A673 (cell line): ENCODE results near the gene TRAK1. TPM values are rescaled to one million over a fixed set of nuclear protein-coding genes. Genes with fewer than 3 reads are reported as not detected.

Experiments
- BruUV-seq: library from RNA; stranded (reverse); fragments of 400-500 nt; replicated peaks from 2 replicates; lab custom pipeline; 2021; lab: Mats Ljungman, UMichigan
- CTCF ChIA-PET: fragments of 300-600 bp; sonication (Branson Sonifier 250); formaldehyde crosslinking; loops from one replicate; lab custom pipeline; 2022; ENCODE audit warnings: antibody characterized with exemption; lab: Charles Lee
- POLR2A ChIA-PET: fragments of 300-600 bp; sonication (Branson Sonifier 250); formaldehyde crosslinking; loops from one replicate; lab custom pipeline; 2022; ENCODE audit warnings: antibody characterized with exemption; ENCODE audit not compliant: low non-redundant PET; lab: Charles Lee
- DNase-seq: peaks from one replicate; pipeline ENCODE4 v3.0.0-alpha.2; 2015; ENCODE audit warnings: low spot score
- H3K27ac ChIP-seq: fragments of 200-600 bp; sonication (generic); 2 replicates; pipeline ENCODE4 v1.5.1; 2016; ENCODE audit warnings: mixed run types, low read depth, mild to moderate bottlenecking, mixed read lengths, antibody characterized with exemption, low read length; ENCODE audit not compliant: poor library complexity, severe bottlenecking
- H3K27me3 ChIP-seq: fragments of 200-600 bp; sonication (generic); replicated peaks from 2 replicates; pipeline ENCODE4 v1.6.1; 2017; ENCODE audit warnings: mixed run types, low read depth, mild to moderate bottlenecking, mixed read lengths, antibody characterized with exemption, low read length; ENCODE audit not compliant: insufficient read depth, poor library complexity
- H3K36me3 ChIP-seq: fragments of 200-600 bp; sonication (generic); 2 replicates; pipeline ENCODE4 v1.6.1; 2016; ENCODE audit warnings: mixed run types, mild to moderate bottlenecking, mixed read lengths, antibody characterized with exemption, low read length; ENCODE audit not compliant: insufficient read depth, poor library complexity, severe bottlenecking
- H3K4me1 ChIP-seq: fragments of 200-600 bp; sonication (generic); 2 replicates; pipeline ENCODE4 v1.6.1; 2017; ENCODE audit warnings: mixed run types, mild to moderate bottlenecking, mixed read lengths, antibody characterized with exemption, low read length; ENCODE audit not compliant: insufficient read depth, poor library complexity, severe bottlenecking
- H3K4me3 ChIP-seq: fragments of 200-600 bp; sonication (generic); 2 replicates; pipeline ENCODE4 v1.5.1; 2016; ENCODE audit warnings: low read depth, mixed run types, mild to moderate bottlenecking, mixed read lengths, low read length; ENCODE audit not compliant: poor library complexity, severe bottlenecking
- H3K9me3 ChIP-seq: fragments of 200-600 bp; sonication (generic); 2 replicates; pipeline ENCODE4 v1.6.1; 2016; ENCODE audit warnings: mixed run types, low read depth, mild to moderate bottlenecking, mixed read lengths, antibody characterized with exemption, low read length; ENCODE audit not compliant: poor library complexity, severe bottlenecking
- EZH2 ChIP-seq: fragments of 200-600 bp; sonication (generic); IDR thresholded peaks from 2 replicates; pipeline ENCODE4 v1.6.1; 2017; ENCODE audit warnings: borderline replicate concordance, low read depth, mild to moderate bottlenecking, mixed read lengths, antibody characterized with exemption, low read length; ENCODE audit not compliant: poor library complexity, severe bottlenecking
- intact Hi-C: fragments of 100-400 bp; cut with micrococcal nuclease; formaldehyde crosslinking; loops from one replicate; pipeline ENCODE4 v1.10.0; 2022; ENCODE audit not compliant: unreplicated experiment
- total RNA-seq: library from RNA; stranded (reverse); gene quantifications from 2 replicates; pipeline ENCODE4 v1.2.3, GENCODE V29; 2021
- TF ChIP-seq, protein P1 (sequence below): fragments of 300-800, 200-600 bp; sonication (generic); conservative IDR thresholded peaks from 2 replicates; pipeline ENCODE4 v1.5.1; 2017; ENCODE audit warnings: low read depth, mild to moderate bottlenecking, antibody characterized with exemption, low read length, moderate library complexity, mixed read lengths

TRAK1 gene
- total RNA-seq, 1 experiment from 2014 or later, result 16.3 TPM

DNA sequence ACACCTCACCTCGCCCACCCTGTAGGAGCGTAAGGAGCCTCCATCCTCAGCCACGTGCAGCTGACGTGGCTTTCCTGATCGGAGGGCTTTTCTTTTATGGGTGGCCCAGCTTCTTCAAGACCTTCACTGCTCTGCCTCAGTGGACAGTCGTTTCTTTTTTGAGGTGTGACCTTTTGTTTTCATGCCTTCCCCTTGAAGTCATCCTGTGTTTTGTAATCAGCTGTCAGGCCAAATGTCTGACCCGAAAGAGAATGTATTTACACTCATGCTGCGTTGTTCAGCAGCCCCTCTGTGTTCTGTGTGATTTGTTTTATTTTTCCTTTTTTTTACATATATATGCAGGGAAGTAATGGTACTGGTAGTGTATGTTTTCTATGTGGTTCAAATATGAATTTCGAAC lies 133.0 kb downstream of the TRAK1 start:
- Histone ChIP-seq H3K9me3 (no peaks in the 10 kb centered on the region), H3K27ac (no peak overlapping the region), H3K4me1 (no peaks in the 10 kb centered on the region), H3K36me3 (no peaks in the 10 kb centered on the region), H3K4me3 (no peak overlapping the region), H3K27me3 (no peaks in the 10 kb centered on the region)
- ChIA-PET POLR2A (no interaction called here), CTCF (no interaction called here)
- no peak for DNase-seq
- intact Hi-C loops, result no loop called here
- TF ChIP-seq EZH2, result no peak
- TF ChIP-seq, protein P1, sequence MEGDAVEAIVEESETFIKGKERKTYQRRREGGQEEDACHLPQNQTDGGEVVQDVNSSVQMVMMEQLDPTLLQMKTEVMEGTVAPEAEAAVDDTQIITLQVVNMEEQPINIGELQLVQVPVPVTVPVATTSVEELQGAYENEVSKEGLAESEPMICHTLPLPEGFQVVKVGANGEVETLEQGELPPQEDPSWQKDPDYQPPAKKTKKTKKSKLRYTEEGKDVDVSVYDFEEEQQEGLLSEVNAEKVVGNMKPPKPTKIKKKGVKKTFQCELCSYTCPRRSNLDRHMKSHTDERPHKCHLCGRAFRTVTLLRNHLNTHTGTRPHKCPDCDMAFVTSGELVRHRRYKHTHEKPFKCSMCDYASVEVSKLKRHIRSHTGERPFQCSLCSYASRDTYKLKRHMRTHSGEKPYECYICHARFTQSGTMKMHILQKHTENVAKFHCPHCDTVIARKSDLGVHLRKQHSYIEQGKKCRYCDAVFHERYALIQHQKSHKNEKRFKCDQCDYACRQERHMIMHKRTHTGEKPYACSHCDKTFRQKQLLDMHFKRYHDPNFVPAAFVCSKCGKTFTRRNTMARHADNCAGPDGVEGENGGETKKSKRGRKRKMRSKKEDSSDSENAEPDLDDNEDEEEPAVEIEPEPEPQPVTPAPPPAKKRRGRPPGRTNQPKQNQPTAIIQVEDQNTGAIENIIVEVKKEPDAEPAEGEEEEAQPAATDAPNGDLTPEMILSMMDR, result no peak
- no TSS peak for BruUV-seq

DNA sequence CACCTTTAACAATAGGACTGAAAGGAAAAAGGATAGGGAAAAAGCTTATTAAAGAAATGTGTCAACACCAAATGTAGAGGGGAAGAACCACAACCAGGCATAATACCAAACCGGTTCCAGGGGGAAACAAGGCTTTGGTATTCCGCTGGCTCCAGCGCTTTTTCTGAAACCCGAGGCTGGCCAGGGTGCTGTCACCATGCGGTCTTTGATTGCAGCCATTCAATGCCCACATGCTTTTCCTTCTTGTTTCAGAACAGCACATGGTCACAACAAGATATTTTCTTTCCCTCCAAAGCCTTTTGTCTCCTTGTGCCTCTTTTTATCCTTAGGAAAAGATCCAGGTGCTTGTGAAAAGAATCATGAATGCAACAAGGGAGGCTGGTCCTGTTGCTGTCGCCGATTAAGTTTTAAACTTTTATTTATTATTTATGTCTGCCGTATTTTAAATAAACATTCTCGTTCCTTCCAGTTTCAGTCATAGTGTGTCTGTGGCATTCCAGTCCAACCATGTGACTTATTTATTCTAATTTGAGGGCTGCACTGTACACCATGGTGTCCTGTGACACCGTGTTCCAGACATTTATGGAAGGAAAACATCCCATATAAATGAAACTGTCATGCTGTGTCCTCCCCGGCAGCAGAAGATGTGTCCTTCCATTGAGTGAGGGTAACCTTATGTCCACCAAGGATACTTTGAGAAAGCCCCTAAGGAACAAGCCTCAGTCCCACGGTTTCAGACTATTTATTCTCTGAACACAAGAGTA lies 133.7 kb downstream of the TRAK1 start:
- TSS peak; percentile 49 for BruUV-seq
- intact Hi-C loops, result no loop called here
- no peak overlapping the region for H3K4me3 ChIP-seq

DNA sequence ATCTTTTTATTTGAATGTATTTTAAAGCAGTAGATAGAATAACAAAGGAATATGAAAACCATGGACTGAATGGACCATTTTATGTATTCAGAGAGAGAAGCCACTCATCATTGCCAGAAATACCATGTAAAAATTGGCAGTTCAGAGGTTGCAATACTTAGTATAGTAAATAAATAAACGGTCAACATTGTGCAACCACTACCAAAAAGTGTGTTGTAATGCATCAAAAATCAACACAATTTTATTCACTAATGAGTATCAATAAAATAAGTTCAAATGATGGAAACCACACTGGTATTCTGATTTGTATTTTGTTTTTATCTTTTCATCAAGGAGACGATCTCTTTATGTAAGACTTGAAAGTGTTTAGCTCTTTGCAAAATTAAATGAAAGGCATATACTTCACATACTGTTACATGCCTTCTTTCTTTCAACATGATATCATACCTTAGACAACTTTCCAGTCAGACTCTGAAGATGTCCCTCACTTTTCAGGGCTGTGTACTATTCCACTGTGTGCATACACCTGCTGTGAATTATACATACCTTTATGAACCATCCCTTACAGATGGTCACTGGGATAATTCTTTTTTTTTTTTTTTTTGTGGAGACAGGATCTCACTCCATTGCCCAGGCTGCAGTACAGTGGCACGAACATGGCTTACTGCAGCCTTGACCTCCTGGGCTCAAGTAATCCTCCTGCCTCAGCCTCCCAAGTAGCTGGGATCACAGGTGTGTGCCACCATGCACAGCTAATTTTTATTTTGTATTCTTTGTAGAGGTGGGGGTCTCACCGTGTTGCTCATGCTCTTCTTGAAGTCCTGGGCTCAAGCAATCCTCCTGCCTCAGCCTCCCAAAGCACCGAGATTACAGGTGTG lies 134.6 kb downstream of the TRAK1 start:
- intact Hi-C loops, result no loop called here
- Histone ChIP-seq H3K27ac (no peak overlapping the region), H3K9me3 (no peaks in the 10 kb centered on the region), H3K4me1 (no peaks in the 10 kb centered on the region), H3K27me3 (no peaks in the 10 kb centered on the region), H3K36me3 (no peaks in the 10 kb centered on the region), H3K4me3 (no peak overlapping the region)
- no peak for DNase-seq
- no TSS peak for BruUV-seq
- ChIA-PET CTCF (no interaction called here), POLR2A (no interaction called here)
- TF ChIP-seq EZH2, result no peak
- TF ChIP-seq, protein P1, result no peak

More for the DNA sequence above, 133.7 kb downstream of the TRAK1 start:
- DNase-seq, result no peak
- Histone ChIP-seq H3K27me3 (no peaks in the 10 kb centered on the region), H3K9me3 (no peaks in the 10 kb centered on the region), H3K4me1 (no peaks in the 10 kb centered on the region), H3K27ac (no peak overlapping the region), H3K36me3 (no peaks in the 10 kb centered on the region)
- TF ChIP-seq, protein P1, result no peak
- no peak for TF ChIP-seq EZH2
- CTCF ChIA-PET, result no interaction called here
- POLR2A ChIA-PET, result no interaction called here
